NCI-H2171 treated with DMSO at 0.1 percent for 48 hours (cell line): Measurements from ENCODE around the gene TMEM131L.

ENCODE experiments used
- DNase-seq: peaks from one replicate; lab custom pipeline; 2025; lab: John Stamatoyannopoulos, UW

TMEM131L gene

GRCh38 chr4:153474251-153474650 is 8.1 kb downstream of the TMEM131L start:
- DNase-seq, result no peak

- DNase-seq, result peak; percentile 65
Measured at GRCh38 chr4:153476829-153477574, 10.8 kb downstream of the TMEM131L start.

GRCh38 chr4:153479101-153479500 is 12.9 kb downstream of the TMEM131L start:
- DNase-seq, result peak; percentile 21

- no peak for DNase-seq
Measured at GRCh38 chr4:153480704-153481103, 14.5 kb downstream of the TMEM131L start.

- no peak for DNase-seq
Measured at GRCh38 chr4:153481478-153481877, 15.3 kb downstream of the TMEM131L start.

- peak; percentile 42 for DNase-seq
Measured at GRCh38 chr4:153483432-153484418, 17.6 kb downstream of the TMEM131L start.

GRCh38 chr4:153485359-153485758 is 19.2 kb downstream of the TMEM131L start:
- no peak for DNase-seq

- no peak for DNase-seq
Measured at GRCh38 chr4:153485860-153486259, 19.7 kb downstream of the TMEM131L start.

GRCh38 chr4:153486281-153487151 is 20.4 kb downstream of the TMEM131L start:
- no peak for DNase-seq

- DNase-seq, result no peak
Measured at GRCh38 chr4:153488006-153488891, 22.1 kb downstream of the TMEM131L start.

GRCh38 chr4:153489856-153490558 is 23.8 kb downstream of the TMEM131L start:
- DNase-seq, result peak; percentile 32

GRCh38 chr4:153490985-153491483 is 24.9 kb downstream of the TMEM131L start:
- DNase-seq, result no peak

- no peak for DNase-seq
Measured at GRCh38 chr4:153494562-153494961, 28.4 kb downstream of the TMEM131L start.

GRCh38 chr4:153495480-153496193 is 29.5 kb downstream of the TMEM131L start:
- DNase-seq, result peak; percentile 32

- DNase-seq, result no peak
Measured at GRCh38 chr4:153497091-153497531, 31.0 kb downstream of the TMEM131L start.

GRCh38 chr4:153497988-153498967 is 32.1 kb downstream of the TMEM131L start:
- DNase-seq, result no peak

- DNase-seq, result no peak
Measured at GRCh38 chr4:153499005-153499404, 32.8 kb downstream of the TMEM131L start.

GRCh38 chr4:153501578-153501977 is 35.4 kb downstream of the TMEM131L start:
- DNase-seq, result no peak
